Embryonic facial prominence (tissue), 1 donor: ENCODE data around the gene CDH5.
A peak's percentile ranks its signal among the peaks of the same experiment; 100 is the strongest.

Experiments
- DNase-seq: peaks from one replicate; pipeline ENCODE4 v3.0.0-alpha.2; 2016; ENCODE audit errors: extremely low spot score

Gene CDH5

DNA sequence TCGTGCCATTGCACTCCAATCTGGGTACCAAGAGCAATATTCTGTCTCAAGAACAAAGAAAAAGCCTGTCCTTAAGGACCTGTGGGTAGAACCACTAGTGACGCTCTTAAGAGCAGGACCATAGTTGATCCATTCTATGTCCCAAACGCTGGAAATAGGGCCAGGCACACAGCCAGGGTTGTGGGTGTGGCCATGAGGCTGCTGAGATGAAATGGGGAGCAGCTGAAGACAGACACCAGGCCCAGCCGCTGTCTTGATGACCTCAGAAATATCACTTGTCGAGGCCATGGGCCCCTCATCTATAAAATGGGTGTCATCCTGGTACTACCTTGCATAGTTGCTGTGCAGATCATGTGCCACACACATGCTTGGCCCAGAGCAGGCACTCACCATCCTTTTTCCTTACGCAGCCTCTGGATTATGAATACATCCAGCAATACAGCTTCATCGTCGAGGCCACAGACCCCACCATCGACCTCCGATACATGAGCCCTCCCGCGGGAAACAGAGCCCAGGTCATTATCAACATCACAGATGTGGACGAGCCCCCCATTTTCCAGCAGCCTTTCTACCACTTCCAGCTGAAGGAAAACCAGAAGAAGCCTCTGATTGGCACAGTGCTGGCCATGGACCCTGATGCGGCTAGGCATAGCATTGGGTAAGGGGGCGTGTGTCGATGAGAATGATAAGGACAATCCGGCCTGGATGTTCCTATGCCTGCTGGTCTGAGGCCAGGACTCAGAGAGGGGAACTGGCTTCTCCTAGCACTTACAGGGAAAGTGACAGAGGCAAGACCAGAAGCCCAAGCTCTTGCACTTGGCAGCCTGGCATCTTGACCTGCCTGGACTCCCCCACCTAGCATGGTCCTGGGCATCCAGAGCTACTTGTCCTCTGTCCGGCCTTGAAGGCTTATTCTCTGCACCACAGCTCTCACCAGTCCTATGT is 25.5 kb downstream of the CDH5 start:
- DNase-seq = no peak

- DNase-seq = no peak
These were observed 29.5 kb downstream of the CDH5 start for GRCh38 chr16:66395806-66396555.

DNA sequence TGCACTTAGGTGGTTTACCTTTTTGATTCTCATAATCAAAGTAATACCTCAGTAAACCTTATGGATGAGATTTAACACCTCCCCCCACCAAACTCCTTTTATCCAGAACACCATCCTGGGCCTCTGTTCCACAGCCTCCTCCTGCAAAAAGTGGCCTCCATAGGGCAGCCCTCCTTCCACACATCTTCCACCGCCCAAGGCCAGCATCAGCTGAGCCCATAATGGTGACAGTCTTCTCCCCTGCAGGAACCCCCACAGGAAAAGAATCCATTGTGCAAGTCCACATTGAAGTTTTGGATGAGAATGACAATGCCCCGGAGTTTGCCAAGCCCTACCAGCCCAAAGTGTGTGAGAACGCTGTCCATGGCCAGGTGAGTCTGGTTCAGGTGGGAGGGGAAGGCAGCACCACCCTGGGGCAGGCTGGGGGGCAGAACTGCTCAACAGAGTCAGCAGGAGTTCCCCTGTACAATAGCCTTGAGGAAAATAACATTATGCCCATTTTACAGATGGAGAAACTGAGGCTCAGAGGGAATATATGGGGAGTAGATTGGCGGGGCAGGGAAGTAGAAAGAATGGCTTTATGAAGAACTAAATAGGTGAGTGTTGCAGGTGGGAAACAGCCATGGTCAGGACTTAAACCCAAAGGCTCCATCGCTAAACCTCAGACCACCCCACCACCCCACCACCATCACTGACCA is 31.4 kb downstream of the CDH5 start:
- DNase-seq = no peak

- DNase-seq = no peak
These were observed 32.5 kb downstream of the CDH5 start for GRCh38 chr16:66399031-66399430.

- no peak for DNase-seq
These were observed 33.4 kb downstream of the CDH5 start for GRCh38 chr16:66399930-66400329.

DNA sequence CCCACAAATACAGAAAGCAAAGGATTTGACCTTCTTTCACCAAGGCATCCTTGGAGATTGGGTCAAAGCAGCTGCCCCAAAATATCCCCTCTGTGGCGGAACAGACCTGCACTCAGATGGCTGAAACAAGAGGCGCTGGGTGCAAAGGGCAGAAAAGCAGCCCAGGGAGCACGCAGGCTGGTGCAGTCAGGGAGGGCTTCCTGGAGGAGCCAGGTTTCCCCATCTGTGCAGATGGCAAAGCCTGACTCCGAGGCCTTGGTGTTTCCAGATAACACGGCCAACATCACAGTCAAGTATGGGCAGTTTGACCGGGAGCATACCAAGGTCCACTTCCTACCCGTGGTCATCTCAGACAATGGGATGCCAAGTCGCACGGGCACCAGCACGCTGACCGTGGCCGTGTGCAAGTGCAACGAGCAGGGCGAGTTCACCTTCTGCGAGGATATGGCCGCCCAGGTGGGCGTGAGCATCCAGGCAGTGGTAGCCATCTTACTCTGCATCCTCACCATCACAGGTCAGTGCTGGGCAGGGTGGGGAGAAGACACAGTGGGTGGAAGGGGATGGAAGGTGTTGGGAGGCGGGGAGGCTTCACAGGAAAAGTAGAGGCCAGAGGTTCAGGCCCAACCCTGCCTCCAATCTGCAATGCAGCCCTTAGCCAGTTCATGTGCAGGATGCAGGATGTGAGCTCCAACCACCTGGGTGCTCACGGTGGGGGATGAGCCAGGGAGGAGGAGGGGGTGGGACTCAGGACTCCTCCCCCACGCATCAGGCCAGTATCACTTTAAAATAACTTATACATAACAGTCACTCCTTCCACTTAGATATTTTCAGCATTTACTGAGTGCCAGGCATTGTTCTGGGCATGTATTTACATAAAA is 34.3 kb downstream of the CDH5 start:
- no peak for DNase-seq

- DNase-seq = no peak
These were observed 35.1 kb downstream of the CDH5 start for GRCh38 chr16:66401610-66402009.

- DNase-seq = no peak
These were observed 35.7 kb downstream of the CDH5 start for GRCh38 chr16:66402166-66402565.

GRCh38 chr16:66402591-66403230 is 36.2 kb downstream of the CDH5 start:
- no peak for DNase-seq

DNA sequence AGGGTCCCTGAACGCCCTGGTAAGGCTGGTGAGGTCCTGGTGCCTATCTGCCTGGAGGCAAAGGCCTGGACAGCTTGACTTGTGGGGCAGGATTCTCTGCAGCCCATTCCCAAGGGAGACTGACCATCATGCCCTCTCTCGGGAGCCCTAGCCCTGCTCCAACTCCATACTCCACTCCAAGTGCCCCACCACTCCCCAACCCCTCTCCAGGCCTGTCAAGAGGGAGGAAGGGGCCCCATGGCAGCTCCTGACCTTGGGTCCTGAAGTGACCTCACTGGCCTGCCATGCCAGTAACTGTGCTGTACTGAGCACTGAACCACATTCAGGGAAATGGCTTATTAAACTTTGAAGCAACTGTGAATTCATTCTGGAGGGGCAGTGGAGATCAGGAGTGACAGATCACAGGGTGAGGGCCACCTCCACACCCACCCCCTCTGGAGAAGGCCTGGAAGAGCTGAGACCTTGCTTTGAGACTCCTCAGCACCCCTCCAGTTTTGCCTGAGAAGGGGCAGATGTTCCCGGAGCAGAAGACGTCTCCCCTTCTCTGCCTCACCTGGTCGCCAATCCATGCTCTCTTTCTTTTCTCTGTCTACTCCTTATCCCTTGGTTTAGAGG is 37.1 kb downstream of the CDH5 start:
- DNase-seq = no peak

DNA sequence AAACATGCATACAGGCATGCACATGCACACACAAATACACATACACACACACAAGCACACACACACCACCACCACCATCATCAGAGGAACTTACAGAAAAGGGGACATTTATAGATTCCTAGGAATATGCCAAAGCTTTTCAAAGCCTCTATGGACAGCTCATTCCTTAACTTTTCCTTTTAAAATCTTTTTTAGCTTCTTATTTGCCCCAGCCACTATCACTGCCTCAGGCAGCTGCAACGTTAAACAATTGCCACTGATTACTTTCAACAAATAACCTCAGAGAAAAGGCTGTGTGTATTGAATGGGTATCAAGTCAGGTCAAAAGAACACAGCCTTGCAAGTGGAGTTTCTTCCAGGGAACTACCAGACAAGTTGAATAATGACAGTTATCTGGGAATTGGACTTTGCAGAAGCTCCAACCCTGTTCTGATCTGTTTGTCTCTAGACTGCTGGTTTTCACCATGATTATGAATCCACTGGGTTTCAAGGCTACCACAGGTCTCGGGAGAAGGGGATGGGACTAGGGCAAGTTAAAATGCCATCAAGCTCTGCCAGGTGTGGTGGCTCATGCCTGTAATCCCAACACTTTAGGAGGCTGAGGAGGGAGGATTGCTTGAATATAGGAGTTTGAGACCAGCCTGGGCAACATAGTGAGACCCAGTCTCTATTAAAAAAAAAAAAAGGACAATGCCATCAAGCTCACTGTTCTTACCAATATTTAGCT is 38.7 kb downstream of the CDH5 start:
- no peak for DNase-seq

DNA sequence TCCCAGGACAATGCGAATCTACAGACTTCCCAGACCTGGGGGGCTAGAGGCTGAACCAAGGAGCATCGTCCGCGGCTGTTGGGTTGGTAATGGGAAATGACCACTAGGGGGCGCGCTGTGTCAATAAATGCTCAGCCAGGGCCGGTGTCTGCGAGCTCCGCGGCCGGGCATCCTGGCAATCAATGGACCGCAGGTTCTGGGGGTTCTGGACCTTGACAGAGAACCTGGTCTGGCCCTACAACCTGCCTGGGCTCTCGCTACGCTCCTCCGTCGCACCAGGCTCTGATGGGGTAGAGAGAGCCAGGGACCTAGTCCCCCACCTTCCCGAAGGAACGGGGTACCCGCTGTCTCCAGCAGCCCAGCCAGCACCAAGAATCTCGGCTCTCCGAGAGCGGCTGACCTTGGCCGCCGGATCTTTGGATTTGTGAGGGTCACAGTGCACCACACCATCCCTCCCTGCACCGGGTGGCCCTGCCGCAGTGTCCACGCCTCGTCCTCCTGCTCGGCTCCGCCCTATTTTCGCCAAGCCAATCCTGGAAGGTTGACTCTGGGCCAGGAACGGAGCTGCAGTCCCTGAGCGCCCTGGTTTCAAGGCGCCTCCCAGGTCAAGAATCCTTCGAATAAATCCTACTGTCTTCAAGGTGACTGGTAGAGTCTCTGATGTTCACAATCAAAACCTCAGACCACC is 40.2 kb downstream of the CDH5 start:
- peak; percentile 55 for DNase-seq

DNA sequence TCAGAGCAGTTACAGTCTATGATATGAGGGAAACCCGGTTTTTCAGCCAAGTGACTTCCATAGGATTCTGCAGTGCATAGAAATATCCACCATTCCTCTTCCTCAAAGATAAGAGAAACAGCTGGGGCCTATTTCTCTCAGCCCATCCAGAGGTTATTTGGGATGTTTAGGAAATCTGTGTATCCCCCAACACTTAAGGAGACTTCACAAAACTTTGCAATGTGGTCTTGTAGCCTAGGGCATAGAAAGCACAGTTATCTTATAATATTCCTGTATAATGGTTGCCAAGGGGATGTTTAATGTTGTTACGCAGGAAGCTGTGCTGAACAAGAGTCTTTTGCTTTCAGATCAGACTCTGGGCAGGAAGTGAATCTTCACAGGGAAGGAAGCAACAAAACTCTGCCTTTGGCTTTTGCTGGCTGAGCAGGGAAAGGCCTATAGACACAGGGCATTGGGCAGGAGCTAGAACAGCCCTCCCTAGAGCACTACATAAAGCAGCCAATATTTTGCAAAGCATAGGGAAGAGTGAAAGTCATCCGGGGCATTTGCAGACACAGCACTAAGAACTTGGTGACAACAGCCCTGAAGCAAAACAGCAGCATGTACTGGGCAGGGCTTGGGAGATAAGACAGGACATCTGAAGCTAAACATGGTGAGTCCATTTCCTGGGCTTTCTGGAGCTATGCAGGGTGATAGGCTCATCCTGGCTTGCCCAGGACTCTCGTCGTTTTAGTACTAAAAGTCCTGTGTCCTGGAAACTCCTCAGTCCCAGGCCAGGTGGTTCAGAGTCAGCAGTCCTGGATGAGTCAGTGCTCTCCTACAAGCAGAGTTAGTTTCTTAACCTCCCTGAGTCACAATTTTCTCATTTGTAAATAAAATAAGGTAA is 41.9 kb downstream of the CDH5 start:
- DNase-seq = no peak

- no peak for DNase-seq
These were observed 42.7 kb downstream of the CDH5 start for GRCh38 chr16:66409156-66409555.

- no peak for DNase-seq
These were observed 45.7 kb downstream of the CDH5 start for GRCh38 chr16:66412182-66412581.

GRCh38 chr16:66414891-66415290 is 48.4 kb downstream of the CDH5 start:
- no peak for DNase-seq

DNA sequence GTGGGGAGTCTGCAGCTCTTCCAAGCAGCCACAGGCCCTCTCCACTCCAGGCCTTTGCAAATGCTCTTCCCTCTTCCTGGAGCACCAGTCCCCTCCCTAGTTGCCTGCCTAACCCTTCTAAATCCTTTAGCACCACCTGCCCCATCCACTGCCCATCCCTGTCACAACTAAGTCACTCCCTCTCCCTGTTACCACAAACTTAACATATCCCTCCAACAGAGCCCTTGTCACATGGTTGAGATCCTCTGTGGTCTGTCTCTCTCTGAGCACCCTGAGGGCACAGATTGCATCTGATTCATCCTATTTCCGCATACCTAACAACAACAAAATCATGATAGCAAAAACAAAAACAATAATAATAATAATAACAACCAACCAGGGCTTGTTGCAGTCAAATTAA is 49.6 kb downstream of the CDH5 start:
- DNase-seq = no peak
